ENCODE measurements around the gene EXO1.

EXO1 gene

GRCh38 chr1:241870336-241870735, 22.3 kb downstream of the EXO1 start:
- TF ChIP-seq EZH2phosphoT487 (IDR thresholded peaks at IDR 0.05; ENCODE audit: borderline replicate concordance) (no peak), CTCF (conservative IDR thresholded peaks at IDR 0.05; ENCODE audit: low read length) (no peak)
- Histone ChIP-seq H3K9me2 (replicated peaks; ENCODE audit: low read depth, low read length) (no peaks in the 10 kb centered on the region), H2AFZ (ENCODE audit: low read length) (no peak overlapping the region), H4K20me1 (ENCODE audit: insufficient read depth, low read length, poor library complexity, severe bottlenecking) (no peaks in the 10 kb centered on the region), H3K9me3 (ENCODE audit: insufficient read depth, low read depth, low read length) (no peaks in the 10 kb centered on the region), H3K27me3 (ENCODE audit: insufficient read depth, low read length, poor library complexity, severe bottlenecking) (no peaks in the 10 kb centered on the region), H3K4me3 (ENCODE audit: low read length, poor library complexity, severe bottlenecking) (no peak overlapping the region), H3F3A (ENCODE audit: low read depth) (no peaks in the 10 kb centered on the region), H3K4me1 (ENCODE audit: insufficient read depth, low read length, poor library complexity, severe bottlenecking) (no peaks in the 10 kb centered on the region), H3K79me2 (ENCODE audit: insufficient read depth, low read length) (no peaks in the 10 kb centered on the region), H3K4me2 (ENCODE audit: low read depth, low read length, poor library complexity, severe bottlenecking) (no peak overlapping the region), H3K9ac (ENCODE audit: low read depth, low read length, poor library complexity, severe bottlenecking) (no peak overlapping the region), H3K36me3 (ENCODE audit: insufficient read depth, low read length) (peaks cover 32% of the 10 kb centered on the region; the same call in 1 of the 2 replicates)

GRCh38 chr1:241870746-241871430, 22.9 kb downstream of the EXO1 start:
- Histone ChIP-seq H4K20me1 (ENCODE audit: insufficient read depth, low read length, poor library complexity, severe bottlenecking) (no peaks in the 10 kb centered on the region), H3K9me2 (replicated peaks; ENCODE audit: low read depth, low read length) (no peaks in the 10 kb centered on the region), H3K4me2 (ENCODE audit: low read depth, low read length, poor library complexity, severe bottlenecking) (no peak overlapping the region), H2AFZ (ENCODE audit: low read length) (no peak overlapping the region), H3K9ac (ENCODE audit: low read depth, low read length, poor library complexity, severe bottlenecking) (no peak overlapping the region), H3K36me3 (ENCODE audit: insufficient read depth, low read length) (peaks cover 29% of the 10 kb centered on the region; the same call in 1 of the 2 replicates), H3K4me1 (ENCODE audit: insufficient read depth, low read length, poor library complexity, severe bottlenecking) (no peaks in the 10 kb centered on the region), H3K79me2 (ENCODE audit: insufficient read depth, low read length) (no peaks in the 10 kb centered on the region), H3F3A (ENCODE audit: low read depth) (no peaks in the 10 kb centered on the region), H3K4me3 (ENCODE audit: low read length, poor library complexity, severe bottlenecking) (no peak overlapping the region), H3K27me3 (ENCODE audit: insufficient read depth, low read length, poor library complexity, severe bottlenecking) (no peaks in the 10 kb centered on the region), H3K9me3 (ENCODE audit: insufficient read depth, low read depth, low read length) (no peaks in the 10 kb centered on the region)
- no peak for TF ChIP-seq CTCF (conservative IDR thresholded peaks at IDR 0.05; ENCODE audit: low read length)
- no peak for TF ChIP-seq EZH2phosphoT487 (IDR thresholded peaks at IDR 0.05; ENCODE audit: borderline replicate concordance)

GRCh38 chr1:241881440-241881839, 33.4 kb downstream of the EXO1 start:
- H4K20me1 ChIP-seq (ENCODE audit: insufficient read depth, low read length, poor library complexity, severe bottlenecking), result no peaks in the 10 kb centered on the region
- TF ChIP-seq EZH2phosphoT487 (IDR thresholded peaks at IDR 0.05; ENCODE audit: borderline replicate concordance) (no peak), CTCF (conservative IDR thresholded peaks at IDR 0.05; ENCODE audit: low read length) (no peak)
- no peaks in the 10 kb centered on the region for H3K79me2 ChIP-seq (ENCODE audit: insufficient read depth, low read length)
- no peaks in the 10 kb centered on the region for H3K9me3 ChIP-seq (ENCODE audit: insufficient read depth, low read depth, low read length)
- H3K9ac ChIP-seq (ENCODE audit: low read depth, low read length, poor library complexity, severe bottlenecking), result no peak overlapping the region
- no peaks in the 10 kb centered on the region for H3F3A ChIP-seq (ENCODE audit: low read depth)
- H2AFZ ChIP-seq (ENCODE audit: low read length), result no peak overlapping the region
- no peaks in the 10 kb centered on the region for H3K9me2 ChIP-seq (replicated peaks; ENCODE audit: low read depth, low read length)
- peaks cover 46% of the 10 kb centered on the region for H3K36me3 ChIP-seq (ENCODE audit: insufficient read depth, low read length)
- peaks cover 12% of the 10 kb centered on the region for H3K4me1 ChIP-seq (ENCODE audit: insufficient read depth, low read length, poor library complexity, severe bottlenecking)
- no peak overlapping the region for H3K4me3 ChIP-seq (ENCODE audit: low read length, poor library complexity, severe bottlenecking)
- no peaks in the 10 kb centered on the region for H3K27me3 ChIP-seq (ENCODE audit: insufficient read depth, low read length, poor library complexity, severe bottlenecking)
- no peak overlapping the region for H3K4me2 ChIP-seq (ENCODE audit: low read depth, low read length, poor library complexity, severe bottlenecking)

All from Loucy (cell line).